NB4 (cell line): ENCODE measurements around the gene CNTN1.

Experiments used
- DNase-seq: peaks from one replicate; pipeline ENCODE4 v3.0.0; 2010; ENCODE audit warnings: low read depth
- H3K4me3 ChIP-seq: one replicate; pipeline ENCODE4 v1.5.1; 2011; ENCODE audit warnings: mild to moderate bottlenecking, low read depth, low read length, moderate library complexity
- MYC ChIP-seq: IDR thresholded peaks from 2 replicates; pipeline ENCODE4 v1.6.1; 2011; ENCODE audit warnings: low read depth, low read length
- POLR2A ChIP-seq: IDR thresholded peaks from 2 replicates; pipeline ENCODE4 v1.6.1; 2011; ENCODE audit warnings: mild to moderate bottlenecking; ENCODE audit not compliant: insufficient read length; ENCODE audit errors: extremely low read depth
- TF ChIP-seq, protein P1 (sequence below): IDR thresholded peaks from one replicate; pipeline ENCODE4 v1.5.1; 2012; ENCODE audit warnings: low read depth, low read length
- TF ChIP-seq, protein P2 (sequence below): IDR thresholded peaks from 2 replicates; pipeline ENCODE4 v1.6.1; 2011; ENCODE audit warnings: low read depth, low read length

CNTN1 gene

DNA sequence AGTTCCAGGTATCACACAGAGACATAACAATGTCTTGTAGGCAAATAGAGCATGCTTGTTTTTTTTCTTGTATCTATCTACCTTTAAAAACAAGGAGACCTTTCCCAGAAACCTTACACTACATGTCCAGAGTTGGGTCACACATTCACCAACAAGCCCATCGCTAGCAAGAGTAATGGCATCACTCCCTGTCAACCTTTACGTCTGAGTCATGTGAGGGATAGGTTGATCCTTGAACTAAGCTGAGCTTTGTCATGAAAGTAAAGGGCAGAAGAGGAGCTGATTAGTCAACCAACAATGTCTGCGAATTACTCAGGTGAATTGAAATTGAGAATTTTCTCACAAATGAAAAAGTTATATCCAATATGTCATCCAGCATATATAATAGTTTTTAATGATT lies 219.4 kb downstream of the CNTN1 start:
- TF ChIP-seq MYC (no peak), POLR2A (no peak)
- TF ChIP-seq, protein P1, sequence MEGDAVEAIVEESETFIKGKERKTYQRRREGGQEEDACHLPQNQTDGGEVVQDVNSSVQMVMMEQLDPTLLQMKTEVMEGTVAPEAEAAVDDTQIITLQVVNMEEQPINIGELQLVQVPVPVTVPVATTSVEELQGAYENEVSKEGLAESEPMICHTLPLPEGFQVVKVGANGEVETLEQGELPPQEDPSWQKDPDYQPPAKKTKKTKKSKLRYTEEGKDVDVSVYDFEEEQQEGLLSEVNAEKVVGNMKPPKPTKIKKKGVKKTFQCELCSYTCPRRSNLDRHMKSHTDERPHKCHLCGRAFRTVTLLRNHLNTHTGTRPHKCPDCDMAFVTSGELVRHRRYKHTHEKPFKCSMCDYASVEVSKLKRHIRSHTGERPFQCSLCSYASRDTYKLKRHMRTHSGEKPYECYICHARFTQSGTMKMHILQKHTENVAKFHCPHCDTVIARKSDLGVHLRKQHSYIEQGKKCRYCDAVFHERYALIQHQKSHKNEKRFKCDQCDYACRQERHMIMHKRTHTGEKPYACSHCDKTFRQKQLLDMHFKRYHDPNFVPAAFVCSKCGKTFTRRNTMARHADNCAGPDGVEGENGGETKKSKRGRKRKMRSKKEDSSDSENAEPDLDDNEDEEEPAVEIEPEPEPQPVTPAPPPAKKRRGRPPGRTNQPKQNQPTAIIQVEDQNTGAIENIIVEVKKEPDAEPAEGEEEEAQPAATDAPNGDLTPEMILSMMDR, result no peak
- TF ChIP-seq, protein P2, sequence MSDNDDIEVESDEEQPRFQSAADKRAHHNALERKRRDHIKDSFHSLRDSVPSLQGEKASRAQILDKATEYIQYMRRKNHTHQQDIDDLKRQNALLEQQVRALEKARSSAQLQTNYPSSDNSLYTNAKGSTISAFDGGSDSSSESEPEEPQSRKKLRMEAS, result no peak
- no peak overlapping the region for H3K4me3 ChIP-seq
- no peak for DNase-seq

DNA sequence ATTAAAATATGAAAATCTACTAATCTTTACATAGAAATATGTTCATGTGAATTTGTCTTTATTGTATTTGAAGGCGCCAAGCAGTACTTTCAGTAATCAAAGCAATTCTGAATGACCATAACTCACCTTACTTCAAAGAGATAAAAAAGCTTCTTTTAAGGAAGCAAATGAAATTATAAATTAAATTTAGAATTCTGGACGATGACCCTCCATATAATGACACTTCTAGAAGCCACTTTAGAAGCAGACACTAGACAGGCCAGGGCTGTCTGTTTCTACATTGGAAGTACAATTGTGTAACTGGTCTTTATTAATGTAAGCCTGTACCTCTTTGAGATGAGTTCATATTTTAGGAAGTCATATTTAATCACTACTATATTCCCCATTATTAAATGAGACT lies 222.9 kb downstream of the CNTN1 start:
- TF ChIP-seq MYC (no peak), POLR2A (no peak)
- TF ChIP-seq, protein P2, result no peak
- TF ChIP-seq, protein P1, result no peak
- no peak overlapping the region for H3K4me3 ChIP-seq

DNA sequence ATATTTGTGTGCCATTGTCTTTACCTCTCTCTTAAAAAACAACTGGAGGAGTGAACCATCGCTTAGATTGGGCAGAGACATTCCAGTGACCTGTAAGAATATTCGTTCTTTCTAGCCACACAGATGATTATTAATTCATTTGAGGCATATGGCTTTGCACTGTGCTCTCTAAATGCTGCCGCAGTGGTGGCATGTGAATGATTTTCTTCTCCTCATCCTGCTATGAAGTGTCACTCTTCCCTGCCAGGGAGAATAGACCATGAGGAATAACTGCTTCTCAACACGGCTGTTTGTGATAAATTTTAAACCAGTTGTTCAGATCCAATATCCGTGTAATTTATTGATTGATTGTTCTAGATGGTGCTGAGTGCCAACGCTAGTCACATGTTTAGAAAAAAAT lies 225.3 kb downstream of the CNTN1 start:
- no peak for DNase-seq
- TF ChIP-seq POLR2A (no peak), MYC (no peak)
- TF ChIP-seq, protein P2, result no peak
- TF ChIP-seq, protein P1, result no peak
- H3K4me3 ChIP-seq, result no peak overlapping the region

More for the DNA sequence above, 222.9 kb downstream of the CNTN1 start:
- no peak for DNase-seq

DNA sequence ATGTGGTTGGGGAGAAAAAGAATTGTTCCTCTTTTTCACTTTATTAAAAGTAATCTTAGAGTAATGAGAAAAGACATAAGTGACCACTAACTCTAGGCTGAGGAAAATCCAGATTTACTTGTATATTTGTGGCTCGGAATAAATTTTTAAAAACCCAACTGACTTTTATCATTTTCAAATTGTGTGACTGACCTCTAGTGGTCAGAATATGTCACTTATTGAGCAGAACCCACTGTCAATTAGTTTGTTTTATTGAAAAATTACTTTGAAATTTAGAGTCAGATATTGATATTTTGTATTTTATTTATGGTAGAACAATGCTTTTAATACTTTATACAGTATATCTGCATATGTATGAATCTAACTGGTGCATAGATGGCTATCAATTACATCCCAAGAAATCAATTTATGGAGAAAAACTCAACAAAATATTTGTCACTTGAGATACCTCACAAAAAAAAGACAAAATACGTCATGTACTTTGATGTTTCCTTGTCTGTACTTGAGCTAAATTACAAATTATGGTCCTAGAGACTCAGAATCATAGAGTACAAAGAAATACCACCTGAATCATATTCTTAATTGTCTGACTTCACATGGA lies 229.4 kb downstream of the CNTN1 start:
- no peak overlapping the region for H3K4me3 ChIP-seq
- DNase-seq, result peak; percentile 35
- TF ChIP-seq, protein P1, result peak; percentile 37
- TF ChIP-seq MYC, result no peak
- TF ChIP-seq, protein P2, result no peak

DNA sequence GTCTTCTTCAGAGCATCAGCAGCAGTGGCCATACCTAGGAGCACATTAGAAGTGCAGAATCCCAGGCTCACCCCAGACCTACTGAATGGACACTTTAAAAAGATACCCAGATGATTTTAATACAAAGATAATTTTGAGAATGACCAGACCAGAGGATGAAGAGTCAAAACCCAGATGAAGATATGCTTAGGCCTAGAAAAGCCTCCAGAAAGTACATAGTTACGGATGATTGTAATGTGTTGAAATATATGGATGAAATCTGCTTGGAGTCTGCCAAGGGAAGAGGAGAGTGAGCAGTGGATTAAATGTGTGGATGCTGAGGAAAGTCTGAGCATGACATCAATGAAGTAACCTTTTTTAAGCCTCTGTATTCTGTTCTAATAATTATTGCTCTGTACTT lies 245.7 kb downstream of the CNTN1 start:
- TF ChIP-seq POLR2A (no peak), MYC (no peak)
- TF ChIP-seq, protein P1, result no peak
- TF ChIP-seq, protein P2, result no peak
- no peak overlapping the region for H3K4me3 ChIP-seq
- no peak for DNase-seq
